ENCODE measurements around the gene PRR35. TPM values are rescaled to one million over a fixed set of nuclear protein-coding genes. Genes with fewer than 3 reads are reported as not detected.
"Not testable (repeated sequence)": the region's sequence is repeated elsewhere in the genome, so short reads cannot be mapped to it uniquely, and the experiment has no call there.

PRR35 gene
- polyA plus RNA-seq, 1 experiment = not detected

DNA sequence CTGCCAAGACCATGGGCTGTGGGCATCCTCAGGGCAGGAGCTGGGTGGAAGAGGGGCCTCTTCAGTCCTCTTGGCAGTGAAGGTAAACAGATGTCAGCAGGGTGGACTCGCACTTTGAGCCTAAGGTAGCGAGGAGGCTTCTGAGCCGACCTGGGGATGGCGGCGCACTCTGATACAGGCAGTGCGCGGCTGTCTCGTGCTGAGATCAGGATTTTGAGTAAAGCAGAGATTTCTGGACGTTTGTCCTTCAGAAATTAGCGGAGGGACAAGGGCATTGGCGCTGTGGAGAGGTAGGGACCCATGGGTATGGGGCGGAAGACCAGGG lies 36.5 kb downstream of the PRR35 start:
- H3K27me3 ChIP-seq (ENCODE audit: control insufficient read depth, insufficient read depth, low read length) = no peaks in the 10 kb centered on the region
- ChIA-PET CTCF (no interaction called here), POLR2A (interaction anchor here (0.6 kb wide), 1 partner anchor 10 kb away, joined by 4 read pairs; no protein-coding TSS in a partner anchor)
- no peak overlapping the region for H3K27ac ChIP-seq (ENCODE audit: low read depth, low read length)
- TF ChIP-seq, protein P1, sequence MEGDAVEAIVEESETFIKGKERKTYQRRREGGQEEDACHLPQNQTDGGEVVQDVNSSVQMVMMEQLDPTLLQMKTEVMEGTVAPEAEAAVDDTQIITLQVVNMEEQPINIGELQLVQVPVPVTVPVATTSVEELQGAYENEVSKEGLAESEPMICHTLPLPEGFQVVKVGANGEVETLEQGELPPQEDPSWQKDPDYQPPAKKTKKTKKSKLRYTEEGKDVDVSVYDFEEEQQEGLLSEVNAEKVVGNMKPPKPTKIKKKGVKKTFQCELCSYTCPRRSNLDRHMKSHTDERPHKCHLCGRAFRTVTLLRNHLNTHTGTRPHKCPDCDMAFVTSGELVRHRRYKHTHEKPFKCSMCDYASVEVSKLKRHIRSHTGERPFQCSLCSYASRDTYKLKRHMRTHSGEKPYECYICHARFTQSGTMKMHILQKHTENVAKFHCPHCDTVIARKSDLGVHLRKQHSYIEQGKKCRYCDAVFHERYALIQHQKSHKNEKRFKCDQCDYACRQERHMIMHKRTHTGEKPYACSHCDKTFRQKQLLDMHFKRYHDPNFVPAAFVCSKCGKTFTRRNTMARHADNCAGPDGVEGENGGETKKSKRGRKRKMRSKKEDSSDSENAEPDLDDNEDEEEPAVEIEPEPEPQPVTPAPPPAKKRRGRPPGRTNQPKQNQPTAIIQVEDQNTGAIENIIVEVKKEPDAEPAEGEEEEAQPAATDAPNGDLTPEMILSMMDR (IDR thresholded peaks at IDR 0.05; ENCODE audit: low read depth, low read length) = no peak
- no peak for DNase-seq (ENCODE audit: low read depth, low spot score)
- H3K4me3 ChIP-seq (ENCODE audit: low read depth, low read length) = no peak overlapping the region
- H3K9me3 ChIP-seq (ENCODE audit: control insufficient read depth, insufficient read depth, low read length) = peaks cover 8% of the 10 kb centered on the region

DNA sequence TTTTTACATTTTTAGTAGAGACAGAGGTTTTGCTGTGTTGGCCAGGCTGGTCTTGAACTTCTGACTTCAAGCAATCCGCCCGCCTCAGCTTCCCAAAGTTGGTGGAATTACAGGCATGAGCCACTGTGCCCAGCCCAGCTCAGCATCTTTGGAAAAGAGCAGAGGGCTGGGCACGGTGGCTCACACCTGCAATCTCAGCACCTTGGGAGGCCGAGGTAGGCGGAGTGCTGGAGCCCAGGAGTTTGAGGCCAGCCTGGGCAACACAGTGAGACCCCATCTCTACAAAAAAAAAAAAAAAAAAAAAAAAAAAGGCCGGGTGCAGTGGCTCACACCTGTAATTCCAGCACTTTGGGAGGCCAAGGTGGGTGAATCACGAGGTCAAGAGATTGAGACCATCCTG lies 37.5 kb downstream of the PRR35 start:
- DNase-seq (ENCODE audit: low read depth, low spot score); H3K4me3 ChIP-seq (ENCODE audit: low read depth, low read length); H3K9me3 ChIP-seq (ENCODE audit: control insufficient read depth, insufficient read depth, low read length); H3K27me3 ChIP-seq (ENCODE audit: control insufficient read depth, insufficient read depth, low read length); H3K27ac ChIP-seq (ENCODE audit: low read depth, low read length): not testable (repeated sequence)
- POLR2A ChIA-PET = interaction anchor here (0.6 to 0.7 kb wide), 2 partner anchors 18 to 412 kb away, joined by 4 to 5 read pairs; no protein-coding TSS in a partner anchor
- CTCF ChIA-PET = interaction anchor here (0.7 kb wide), 1 partner anchor 217 kb away, joined by 3 read pairs; no protein-coding TSS in a partner anchor

DNA sequence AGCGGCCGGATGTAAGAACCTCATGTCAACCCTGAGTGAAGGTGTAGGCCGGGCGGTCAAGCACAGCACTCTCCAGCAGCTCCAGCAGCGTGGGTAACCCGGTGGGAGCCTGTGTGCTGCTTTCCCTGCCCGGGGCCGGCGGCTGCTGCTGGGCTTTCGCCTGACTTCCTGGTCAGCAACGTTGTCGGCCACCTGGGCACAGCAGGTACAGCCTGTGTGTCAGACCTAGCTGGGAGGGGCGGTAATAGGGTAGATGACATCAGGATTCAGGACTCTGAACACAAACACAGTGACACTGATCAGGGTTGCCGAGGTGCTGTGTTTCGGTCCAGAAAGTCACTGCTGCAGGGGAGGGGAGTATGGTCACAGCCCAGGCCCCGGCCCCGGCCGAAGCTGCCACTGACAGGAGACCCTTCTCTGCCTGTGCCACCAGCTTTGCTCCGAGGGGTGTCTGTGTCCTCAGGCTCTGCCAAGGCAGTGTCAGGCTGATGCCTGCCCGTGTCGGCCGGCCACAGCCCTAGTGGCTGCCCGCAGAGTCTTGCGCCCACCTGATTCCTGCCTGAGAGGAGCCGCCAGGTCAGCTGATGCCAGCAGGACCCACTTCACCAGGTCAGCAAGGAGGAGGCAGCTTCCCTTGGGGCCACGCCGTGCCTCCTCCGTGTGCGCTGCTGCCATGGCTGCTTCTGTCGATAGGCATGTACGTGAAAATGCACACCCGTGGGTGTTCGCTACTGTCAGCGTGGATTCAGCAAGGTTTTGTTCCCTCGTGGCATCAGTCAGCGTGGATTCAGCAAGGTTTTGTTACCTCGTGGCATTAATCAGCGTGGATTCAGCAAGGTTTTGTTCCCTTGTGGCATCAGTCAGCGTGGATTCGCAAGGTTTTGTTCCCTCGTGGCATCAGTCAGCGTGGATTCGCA lies 38.9 kb downstream of the PRR35 start:
- Histone ChIP-seq H3K27me3 (ENCODE audit: control insufficient read depth, insufficient read depth, low read length) (no peaks in the 10 kb centered on the region), H3K4me3 (ENCODE audit: low read depth, low read length) (no peak overlapping the region), H3K27ac (ENCODE audit: low read depth, low read length) (no peak overlapping the region), H3K9me3 (ENCODE audit: control insufficient read depth, insufficient read depth, low read length) (peaks cover 8% of the 10 kb centered on the region)
- TF ChIP-seq, protein P1 (IDR thresholded peaks at IDR 0.05; ENCODE audit: low read depth, low read length) = no peak
- no peak for DNase-seq (ENCODE audit: low read depth, low spot score)
- CTCF ChIA-PET = interaction anchor here (0.6 kb wide), 1 partner anchor 17 kb away, joined by 4 read pairs; no protein-coding TSS in a partner anchor
- POLR2A ChIA-PET = no interaction called here

DNA sequence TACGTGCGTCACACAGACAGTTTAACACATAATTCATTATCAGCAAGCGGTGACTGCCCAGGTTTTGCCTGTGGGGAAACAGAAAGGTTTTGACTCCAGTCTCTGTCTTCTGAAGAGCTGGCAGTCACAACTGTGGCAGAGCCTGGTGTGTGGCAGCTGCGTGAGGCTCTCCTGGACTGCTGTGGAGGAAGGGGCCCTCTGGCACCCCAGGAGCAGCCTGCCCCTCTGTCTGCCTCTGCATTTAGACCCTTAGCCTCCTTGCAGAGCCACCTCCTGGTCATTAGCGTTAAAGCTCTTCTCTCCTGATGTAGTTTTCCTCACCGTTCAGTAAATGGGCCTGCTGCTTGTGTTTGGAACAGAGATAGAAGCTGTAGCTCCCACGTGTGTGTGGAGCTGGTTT lies 40.6 kb downstream of the PRR35 start:
- Histone ChIP-seq H3K4me3 (ENCODE audit: low read depth, low read length) (no peak overlapping the region), H3K9me3 (ENCODE audit: control insufficient read depth, insufficient read depth, low read length) (peaks cover 20% of the 10 kb centered on the region), H3K27me3 (ENCODE audit: control insufficient read depth, insufficient read depth, low read length) (no peaks in the 10 kb centered on the region), H3K27ac (ENCODE audit: low read depth, low read length) (no peak overlapping the region)
- ChIA-PET POLR2A (no interaction called here), CTCF (no interaction called here)
- no peak for DNase-seq (ENCODE audit: low read depth, low spot score)
- TF ChIP-seq, protein P1 (IDR thresholded peaks at IDR 0.05; ENCODE audit: low read depth, low read length) = peak; percentile 23; the same call in 1 of the 2 replicates

- Histone ChIP-seq H3K27me3 (ENCODE audit: control insufficient read depth, insufficient read depth, low read length) (no peaks in the 10 kb centered on the region), H3K4me3 (ENCODE audit: low read depth, low read length) (no peak overlapping the region), H3K9me3 (ENCODE audit: control insufficient read depth, insufficient read depth, low read length) (peaks cover 17% of the 10 kb centered on the region), H3K27ac (ENCODE audit: low read depth, low read length) (no peak overlapping the region)
- POLR2A ChIA-PET = no interaction called here
- DNase-seq (ENCODE audit: low read depth, low spot score) = no peak
- CTCF ChIA-PET = no interaction called here
- TF ChIP-seq, protein P1 (IDR thresholded peaks at IDR 0.05; ENCODE audit: low read depth, low read length) = no peak
Observed at GRCh38 chr16:603933-604332, 43.7 kb downstream of the PRR35 start.

Measured in AG04450 (cell line).